ENCODE results near the gene TCF15.
"Not testable (repeated sequence)": the region's sequence is repeated elsewhere in the genome, so short reads cannot be mapped to it uniquely, and the experiment has no call there.

TCF15 gene

GRCh38 chr20:609371-609964, 641 bp downstream of the TCF15 start:
- no peak for DNase-seq

DNA sequence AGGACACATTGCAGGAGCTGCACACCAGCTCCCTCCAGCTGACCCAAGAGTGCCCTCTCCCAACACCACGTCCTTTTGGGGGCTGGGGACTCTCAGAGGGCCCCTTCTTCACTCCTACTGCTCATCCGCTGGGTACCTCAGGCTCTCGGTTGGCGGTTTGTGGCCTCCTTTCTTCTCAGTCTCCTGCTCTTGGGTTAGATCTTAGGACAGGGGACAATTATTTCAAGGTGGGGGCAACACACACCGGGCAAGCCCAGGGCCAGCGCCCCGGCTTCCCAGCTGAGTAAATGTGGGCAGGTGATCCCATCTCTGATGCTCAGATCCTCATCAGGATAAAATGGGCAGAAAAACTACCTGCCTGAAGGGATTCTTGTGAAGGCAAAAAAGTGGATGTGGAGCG, 1.1 kb downstream of the TCF15 start:
- DNase-seq = no peak

DNA sequence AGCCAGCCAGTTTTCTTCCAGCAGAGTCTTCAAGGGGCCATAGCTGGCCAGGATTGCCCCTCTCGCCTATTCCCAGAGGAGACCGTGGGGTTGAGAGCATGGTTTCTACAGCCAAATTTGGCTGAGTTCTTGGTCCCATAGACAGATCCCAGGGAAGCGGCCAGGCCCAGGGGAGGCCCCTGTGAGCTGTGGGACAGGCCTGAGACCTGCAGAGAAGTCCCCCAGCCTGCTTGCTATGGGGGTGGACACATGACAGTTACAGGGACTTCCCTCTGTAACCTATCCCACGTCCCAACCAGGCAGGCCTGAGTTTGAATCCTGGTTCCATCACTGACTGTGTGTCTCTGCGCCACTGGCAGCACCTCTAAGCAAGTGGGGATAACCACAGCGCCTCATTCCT, 2.6 kb downstream of the TCF15 start:
- DNase-seq = no peak

GRCh38 chr20:605237-605636, 4.9 kb downstream of the TCF15 start:
- no peak for DNase-seq

- no peak for DNase-seq
These were observed 6.9 kb downstream of the TCF15 start for GRCh38 chr20:603116-603640.

GRCh38 chr20:602111-602970, 7.8 kb downstream of the TCF15 start:
- no peak for DNase-seq

GRCh38 chr20:600736-601135, 9.4 kb downstream of the TCF15 start:
- DNase-seq = no peak

DNA sequence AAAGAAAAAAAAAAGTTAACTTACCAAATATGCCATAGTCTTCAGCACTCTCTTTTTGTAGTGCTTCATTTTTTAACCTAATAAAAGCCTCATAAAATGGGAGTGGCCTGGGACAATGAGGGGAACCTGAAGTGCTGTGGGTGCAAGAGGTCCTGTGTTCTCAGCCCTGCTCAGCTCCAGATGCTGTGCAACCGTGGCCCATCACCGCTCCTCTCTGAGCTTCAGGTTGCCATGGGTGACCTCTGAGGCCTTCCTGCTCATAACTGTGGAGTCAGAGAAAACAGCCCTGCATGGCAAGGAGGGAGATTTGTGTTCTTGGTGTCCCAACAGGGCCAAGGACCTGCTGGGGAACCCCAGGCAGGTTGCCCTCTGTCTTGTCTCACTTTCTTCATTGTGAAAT, 10.0 kb downstream of the TCF15 start:
- DNase-seq = no peak

DNA sequence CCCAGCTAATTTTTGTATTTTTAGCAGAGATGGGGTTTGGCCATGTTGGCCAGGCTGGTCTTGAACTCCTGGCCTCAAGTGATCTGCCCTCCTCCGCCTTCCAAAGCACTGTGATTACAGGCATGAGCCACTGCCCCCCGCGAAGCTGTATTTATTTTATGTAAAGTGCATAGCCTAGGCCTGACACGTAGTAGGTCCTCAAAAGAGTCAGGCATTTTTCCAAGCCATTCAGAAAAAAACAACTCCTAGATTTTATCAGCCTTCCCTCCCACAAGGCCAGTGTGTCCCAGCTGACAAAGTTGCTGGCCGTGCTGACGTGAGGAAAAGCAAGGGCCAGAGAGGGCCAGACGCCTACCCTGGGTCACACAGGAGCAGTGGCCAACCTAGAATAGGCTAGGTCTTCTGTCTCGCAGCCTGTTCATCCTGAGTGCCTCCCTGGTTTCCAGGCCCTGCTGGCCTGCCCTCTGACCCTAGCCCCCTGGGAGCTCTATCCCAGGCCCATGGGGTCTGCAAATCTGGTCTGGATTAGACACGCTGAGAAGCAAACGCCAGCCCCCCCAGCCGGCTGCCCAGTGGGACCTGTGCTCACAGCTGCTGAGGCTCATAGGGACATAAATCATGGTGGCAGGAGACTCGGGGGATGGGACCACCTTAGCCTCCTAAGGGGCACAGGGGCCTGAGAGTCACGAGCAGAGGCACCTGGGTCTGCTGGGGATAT, 11.8 kb downstream of the TCF15 start:
- DNase-seq = no peak

- DNase-seq = no peak
These were observed 12.5 kb downstream of the TCF15 start for GRCh38 chr20:597560-597959.

GRCh38 chr20:595330-596308, 14.5 kb downstream of the TCF15 start:
- DNase-seq = no peak

GRCh38 chr20:592506-592905, 17.6 kb downstream of the TCF15 start:
- no peak for DNase-seq

- DNase-seq = no peak
These were observed 18.2 kb downstream of the TCF15 start for GRCh38 chr20:591941-592340.

GRCh38 chr20:588932-589672, 21.0 kb downstream of the TCF15 start:
- DNase-seq = no peak

GRCh38 chr20:588476-588875, 21.6 kb downstream of the TCF15 start:
- no peak for DNase-seq

DNA sequence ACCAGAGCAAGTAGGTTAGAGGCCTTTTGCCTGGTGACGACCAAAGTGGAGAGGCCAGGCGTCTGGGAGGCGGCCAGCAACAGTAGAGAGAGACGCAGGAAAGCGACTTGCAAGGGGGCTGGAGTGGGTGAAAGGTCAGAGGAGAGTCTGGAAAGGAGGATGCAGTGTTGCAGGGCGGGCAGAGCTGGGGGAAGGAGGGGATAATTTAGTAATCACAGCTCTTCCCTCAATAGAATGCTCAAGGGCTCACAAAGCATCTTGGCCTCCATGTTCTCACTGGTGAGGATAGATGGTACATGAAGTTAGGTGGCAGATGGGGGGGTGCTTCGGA, 25.2 kb downstream of the TCF15 start:
- no peak for DNase-seq

DNA sequence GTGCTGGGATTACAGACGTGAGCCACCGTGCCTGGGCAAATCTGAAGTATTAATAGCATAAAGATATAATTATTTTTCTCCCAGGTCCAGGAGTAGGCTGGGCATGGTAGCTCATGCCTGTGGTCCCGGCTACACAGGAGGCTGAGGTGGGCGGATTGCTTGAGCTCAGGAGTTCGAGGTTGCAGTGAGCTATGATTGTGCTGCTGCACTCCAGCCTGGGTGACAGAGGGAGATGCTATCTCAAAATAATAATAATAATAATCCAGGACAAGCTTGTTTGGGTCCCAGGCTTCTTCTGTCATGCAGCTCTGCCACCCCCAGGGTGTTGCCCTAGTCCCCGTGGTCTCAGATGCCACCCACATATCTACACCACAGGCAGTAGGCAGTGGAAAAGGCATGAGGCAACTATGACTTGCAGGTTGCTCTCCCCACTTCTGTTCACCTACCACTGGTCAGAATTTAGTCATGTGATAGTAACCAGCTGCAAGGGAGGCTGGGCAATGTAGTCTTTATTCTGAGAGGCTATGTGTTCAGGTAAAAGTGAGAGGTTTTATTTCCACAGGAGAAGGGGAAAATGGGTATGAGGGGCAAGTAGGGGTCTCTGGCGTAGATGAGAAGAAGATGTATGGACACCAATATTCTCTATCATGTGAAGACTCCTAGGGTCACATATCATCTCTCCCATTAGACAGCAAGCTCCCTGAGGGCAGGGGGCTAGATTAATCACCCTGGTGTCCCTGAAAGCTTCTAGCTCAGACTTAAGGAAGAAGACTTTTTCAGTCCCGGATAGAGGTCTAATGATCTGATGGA, 25.7 kb downstream of the TCF15 start:
- DNase-seq = no peak

DNA sequence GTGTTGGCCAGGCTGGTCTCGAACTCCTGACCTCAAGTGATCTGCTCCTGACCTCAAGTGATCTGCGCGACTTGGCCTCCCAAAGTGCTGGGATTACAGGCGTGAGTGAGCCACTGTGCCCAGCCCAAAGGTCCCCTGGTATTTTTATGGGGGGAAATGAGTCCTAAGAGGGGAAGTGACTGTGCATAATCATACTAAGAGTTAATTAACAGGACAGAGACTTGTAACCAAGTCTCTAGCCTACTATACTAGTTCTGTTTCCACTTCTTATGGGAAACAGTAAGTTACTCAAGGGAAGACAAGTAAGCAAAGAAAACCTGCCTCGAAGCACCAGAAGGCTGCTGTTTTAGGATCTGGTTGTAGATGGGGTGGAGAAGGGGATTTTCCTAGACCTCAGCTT, 27.9 kb downstream of the TCF15 start:
- no peak for DNase-seq

DNA sequence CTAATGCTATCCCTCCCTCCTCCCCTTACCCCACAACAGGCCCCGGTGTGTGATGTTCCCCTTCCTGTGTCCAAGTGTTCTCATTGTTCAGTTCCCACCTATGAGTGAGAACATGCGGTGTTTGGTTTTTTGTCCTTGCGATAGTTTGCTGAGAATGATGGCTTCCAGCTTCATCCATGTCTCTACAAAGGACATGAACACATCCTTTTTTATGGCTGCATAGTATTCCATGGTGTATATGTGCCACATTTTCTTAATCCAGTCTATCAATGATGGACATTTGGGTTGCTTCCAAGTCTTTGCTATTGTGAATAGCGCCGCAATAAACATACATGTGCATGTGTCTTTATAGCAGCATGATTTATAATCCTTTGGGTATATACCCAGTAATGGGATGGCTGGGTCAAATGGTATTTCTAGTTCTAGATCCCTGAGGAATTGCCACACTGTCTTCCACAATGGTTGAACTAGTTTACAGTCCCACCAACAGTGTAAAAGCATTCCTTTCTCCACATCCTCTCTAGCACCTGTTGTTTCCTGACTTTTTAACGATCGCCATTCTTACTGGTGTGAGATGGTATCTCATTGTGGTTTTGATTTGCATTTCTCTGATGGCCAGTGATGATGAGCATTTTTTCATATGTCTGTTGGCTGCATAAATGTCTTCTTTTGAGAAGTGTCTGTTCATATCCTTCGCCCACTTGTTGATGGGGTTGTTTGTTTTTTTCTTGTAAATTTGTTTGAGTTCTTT, 31.0 kb downstream of the TCF15 start:
- not testable (repeated sequence) for DNase-seq

DNA sequence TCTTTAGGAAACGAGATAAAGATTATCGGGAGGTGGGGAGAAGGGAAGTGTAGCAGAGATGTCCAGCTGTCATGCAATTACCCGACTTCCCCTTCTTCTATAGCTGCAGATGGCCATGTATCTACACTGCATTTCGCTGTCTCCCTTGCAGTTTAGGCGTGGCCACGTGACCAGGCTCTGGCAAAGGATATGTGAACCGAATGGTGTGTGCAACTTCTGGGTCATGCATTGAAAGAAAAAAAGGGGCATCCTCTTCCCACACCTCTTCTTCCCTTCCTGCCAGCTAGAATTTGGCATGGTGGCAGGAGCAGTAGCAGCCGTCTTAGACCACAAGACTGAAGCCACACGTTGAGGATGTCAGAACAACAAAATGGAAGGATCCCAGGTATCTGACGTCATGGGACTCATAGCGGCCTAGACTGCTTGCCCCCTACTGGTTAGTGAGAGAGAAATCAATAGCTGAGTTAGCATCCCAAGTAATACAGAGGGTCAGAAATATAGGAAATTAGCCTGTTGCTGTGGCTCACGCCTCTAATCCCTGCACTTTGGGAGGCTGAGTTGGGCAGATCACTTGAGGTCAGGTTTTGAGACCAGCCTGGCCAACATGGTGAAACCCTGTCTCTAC, 32.8 kb downstream of the TCF15 start:
- peak; percentile 72 for DNase-seq

All from SHP77 treated with DMSO at 0.1 percent for 48 hours (cell line).